ENCODE results near the gene DIP2C. TPM values are rescaled to one million over a fixed set of nuclear protein-coding genes. Genes with fewer than 3 reads are reported as not detected.

Gene DIP2C
- total RNA-seq, 1 donor from 2014 or later: 10.1 TPM

DNA sequence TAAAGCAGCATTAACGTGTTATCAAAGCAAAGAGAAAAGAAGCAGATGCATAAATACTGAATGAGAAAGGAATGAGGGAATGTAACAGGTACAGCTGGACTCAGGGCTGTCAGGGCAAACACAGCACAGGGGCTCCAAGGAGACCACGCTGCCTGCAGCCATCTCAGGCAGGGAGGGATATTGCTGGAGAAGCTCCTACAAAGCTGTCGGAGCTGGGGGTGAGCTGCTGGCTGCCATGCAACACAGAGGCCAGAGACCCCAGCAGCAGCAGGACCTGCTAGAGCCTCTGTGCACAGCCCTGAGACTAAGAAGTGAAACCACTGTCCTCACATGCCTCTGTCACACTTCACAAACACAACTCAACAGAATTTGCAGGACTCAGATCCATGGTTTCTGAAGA, 235.8 kb downstream of the DIP2C start:
- Histone ChIP-seq H3K4me1 (peaks cover 18% of the 10 kb centered on the region), H3K27ac (no peak overlapping the region), H3K79me2 (ENCODE audit: low read depth) (peaks cover 5% of the 10 kb centered on the region), H4K20me1 (ENCODE audit: low read depth) (peaks cover 6% of the 10 kb centered on the region), H3K4me2 (peak overlapping the region; percentile 34), H2AFZ (replicated peaks) (no peak overlapping the region), H3K27me3 (no peaks in the 10 kb centered on the region), H3F3A (ENCODE audit: low read depth) (peaks cover 10% of the 10 kb centered on the region), H3K9me3 (ENCODE audit: low read depth) (no peaks in the 10 kb centered on the region), H3K4me3 (no peak overlapping the region), H3K9ac (no peak overlapping the region), H3K36me3 (no peaks in the 10 kb centered on the region)
- Mint-ChIP-seq H3K9me3 (no peaks in the 10 kb centered on the region), H3K4me3 (no peak overlapping the region), H3K36me3 (peaks cover 2% of the 10 kb centered on the region), H3K27ac (no peak overlapping the region), H3K4me1 (peaks cover 54% of the 10 kb centered on the region), H3K27me3 (ENCODE audit: insufficient read depth, low read depth) (peaks cover 2% of the 10 kb centered on the region)
- no peak for DNase-seq (ENCODE audit: low spot score)
- no peak for TF ChIP-seq EZH2phosphoT487 (IDR thresholded peaks at IDR 0.05)
- TF ChIP-seq EZH2 (IDR thresholded peaks at IDR 0.05): no peak
- TF ChIP-seq, protein P1, sequence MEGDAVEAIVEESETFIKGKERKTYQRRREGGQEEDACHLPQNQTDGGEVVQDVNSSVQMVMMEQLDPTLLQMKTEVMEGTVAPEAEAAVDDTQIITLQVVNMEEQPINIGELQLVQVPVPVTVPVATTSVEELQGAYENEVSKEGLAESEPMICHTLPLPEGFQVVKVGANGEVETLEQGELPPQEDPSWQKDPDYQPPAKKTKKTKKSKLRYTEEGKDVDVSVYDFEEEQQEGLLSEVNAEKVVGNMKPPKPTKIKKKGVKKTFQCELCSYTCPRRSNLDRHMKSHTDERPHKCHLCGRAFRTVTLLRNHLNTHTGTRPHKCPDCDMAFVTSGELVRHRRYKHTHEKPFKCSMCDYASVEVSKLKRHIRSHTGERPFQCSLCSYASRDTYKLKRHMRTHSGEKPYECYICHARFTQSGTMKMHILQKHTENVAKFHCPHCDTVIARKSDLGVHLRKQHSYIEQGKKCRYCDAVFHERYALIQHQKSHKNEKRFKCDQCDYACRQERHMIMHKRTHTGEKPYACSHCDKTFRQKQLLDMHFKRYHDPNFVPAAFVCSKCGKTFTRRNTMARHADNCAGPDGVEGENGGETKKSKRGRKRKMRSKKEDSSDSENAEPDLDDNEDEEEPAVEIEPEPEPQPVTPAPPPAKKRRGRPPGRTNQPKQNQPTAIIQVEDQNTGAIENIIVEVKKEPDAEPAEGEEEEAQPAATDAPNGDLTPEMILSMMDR (IDR thresholded peaks at IDR 0.05): no peak

DNA sequence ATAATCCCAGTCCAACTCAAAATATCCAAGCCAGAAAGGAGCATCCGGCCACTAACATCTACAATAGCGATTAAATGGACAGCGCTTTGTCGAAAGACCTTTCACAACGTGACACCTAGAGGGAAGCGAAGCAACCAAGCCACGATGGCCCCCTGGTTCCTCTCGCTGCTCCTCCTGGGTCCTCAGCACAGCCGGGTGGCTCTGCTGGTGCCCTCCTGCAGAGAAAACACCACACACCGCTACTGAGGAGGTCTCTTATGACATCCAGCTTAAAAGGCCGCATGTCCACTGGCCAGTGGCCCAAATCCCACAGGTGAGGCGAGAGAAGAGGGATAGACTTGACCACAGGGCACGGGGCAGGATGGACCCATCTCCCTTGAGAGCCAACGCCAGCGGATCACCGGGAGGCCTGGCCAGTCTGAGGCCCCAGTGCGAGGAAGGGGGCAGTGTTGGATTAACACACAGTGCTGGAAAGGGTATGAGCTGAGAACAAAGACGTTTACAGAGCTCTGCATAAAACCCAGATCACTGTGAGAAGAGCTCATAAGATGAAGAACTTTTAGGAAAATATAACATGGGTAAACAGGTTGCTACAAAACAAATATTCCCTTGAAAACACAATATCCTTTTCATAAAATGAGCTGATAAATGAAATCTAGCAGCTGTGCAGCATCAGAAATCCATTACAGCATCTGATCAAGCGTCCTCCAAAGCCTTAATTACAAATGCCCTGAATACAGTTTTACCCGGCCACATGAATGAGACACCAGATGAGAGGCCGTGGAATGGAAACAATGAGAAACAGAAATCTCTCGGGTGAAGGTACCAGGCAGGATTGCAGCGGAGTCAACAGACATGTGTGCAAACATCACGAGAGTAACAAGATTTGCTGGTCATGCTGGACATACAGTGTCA, 236.7 kb downstream of the DIP2C start:
- Histone ChIP-seq H3K79me2 (ENCODE audit: low read depth) (peaks cover 5% of the 10 kb centered on the region), H3K36me3 (no peaks in the 10 kb centered on the region), H2AFZ (replicated peaks) (no peak overlapping the region), H3K27me3 (no peaks in the 10 kb centered on the region), H3K9me3 (ENCODE audit: low read depth) (no peaks in the 10 kb centered on the region), H3K4me2 (peak overlapping the region; percentile 34), H3F3A (ENCODE audit: low read depth) (peaks cover 10% of the 10 kb centered on the region), H3K9ac (no peak overlapping the region), H4K20me1 (ENCODE audit: low read depth) (peaks cover 6% of the 10 kb centered on the region), H3K27ac (no peak overlapping the region), H3K4me3 (no peak overlapping the region), H3K4me1 (peaks cover 18% of the 10 kb centered on the region)
- H3K27me3 Mint-ChIP-seq (ENCODE audit: insufficient read depth, low read depth): peaks cover 2% of the 10 kb centered on the region
- peak overlapping the region; percentile 69 for H3K27ac Mint-ChIP-seq
- no peaks in the 10 kb centered on the region for H3K9me3 Mint-ChIP-seq
- no peak for DNase-seq (ENCODE audit: low spot score)
- peaks cover 51% of the 10 kb centered on the region for H3K4me1 Mint-ChIP-seq
- no peak overlapping the region for H3K4me3 Mint-ChIP-seq
- TF ChIP-seq, protein P1 (IDR thresholded peaks at IDR 0.05): no peak
- TF ChIP-seq EZH2 (IDR thresholded peaks at IDR 0.05) (no peak), EZH2phosphoT487 (IDR thresholded peaks at IDR 0.05) (no peak)
- H3K36me3 Mint-ChIP-seq: peaks cover 2% of the 10 kb centered on the region

DNA sequence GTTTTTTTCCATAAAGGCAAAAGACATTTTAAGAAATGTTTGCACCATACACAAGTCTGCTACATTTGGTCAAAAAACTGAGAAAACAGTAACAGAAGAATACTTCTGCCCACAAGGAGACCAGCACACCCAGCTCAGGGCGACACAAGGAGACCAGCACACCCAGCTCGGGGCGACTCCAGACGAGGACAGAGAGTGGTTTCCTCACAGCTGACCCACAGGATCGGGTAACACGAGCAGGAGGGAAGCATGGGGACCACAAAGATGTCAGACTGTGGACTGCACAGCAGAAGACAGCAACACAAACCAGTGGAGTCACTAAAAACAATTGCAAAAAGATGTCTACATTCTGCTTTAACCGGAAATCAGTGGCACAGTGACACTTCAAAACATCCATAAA, 237.6 kb downstream of the DIP2C start:
- H2AFZ ChIP-seq (replicated peaks): no peak overlapping the region
- H3K27ac ChIP-seq: no peak overlapping the region
- no peak for TF ChIP-seq EZH2phosphoT487 (IDR thresholded peaks at IDR 0.05)
- TF ChIP-seq, protein P1 (IDR thresholded peaks at IDR 0.05): no peak
- no peak for TF ChIP-seq EZH2 (IDR thresholded peaks at IDR 0.05)
- peaks cover 1% of the 10 kb centered on the region for H3K9me3 Mint-ChIP-seq
- H3K79me2 ChIP-seq (ENCODE audit: low read depth): peaks cover 5% of the 10 kb centered on the region
- H3K27ac Mint-ChIP-seq: no peak overlapping the region
- H3K4me1 Mint-ChIP-seq: peaks cover 47% of the 10 kb centered on the region
- no peaks in the 10 kb centered on the region for H3K36me3 ChIP-seq
- no peak for DNase-seq (ENCODE audit: low spot score)
- H4K20me1 ChIP-seq (ENCODE audit: low read depth): peaks cover 6% of the 10 kb centered on the region
- peaks cover 2% of the 10 kb centered on the region for H3K27me3 Mint-ChIP-seq (ENCODE audit: insufficient read depth, low read depth)
- H3K4me2 ChIP-seq: no peak overlapping the region
- no peak overlapping the region for H3K4me3 Mint-ChIP-seq
- H3K4me3 ChIP-seq: no peak overlapping the region
- H3F3A ChIP-seq (ENCODE audit: low read depth): peaks cover 9% of the 10 kb centered on the region
- no peak overlapping the region for H3K9ac ChIP-seq
- H3K36me3 Mint-ChIP-seq: peaks cover 1% of the 10 kb centered on the region
- H3K4me1 ChIP-seq: peaks cover 18% of the 10 kb centered on the region
- no peaks in the 10 kb centered on the region for H3K9me3 ChIP-seq (ENCODE audit: low read depth)
- no peaks in the 10 kb centered on the region for H3K27me3 ChIP-seq

Measured in neural progenitor cell (in vitro differentiated cells).